NCI-H2107 (cell line): ENCODE data around the gene PLCE1.

Experiments
- DNase-seq: peaks from one replicate; lab custom pipeline; 2025; lab: John Stamatoyannopoulos, UW

Gene PLCE1

GRCh38 chr10:93994438-93994801 is 689 bp downstream of the PLCE1 start:
- DNase-seq: no peak

DNA sequence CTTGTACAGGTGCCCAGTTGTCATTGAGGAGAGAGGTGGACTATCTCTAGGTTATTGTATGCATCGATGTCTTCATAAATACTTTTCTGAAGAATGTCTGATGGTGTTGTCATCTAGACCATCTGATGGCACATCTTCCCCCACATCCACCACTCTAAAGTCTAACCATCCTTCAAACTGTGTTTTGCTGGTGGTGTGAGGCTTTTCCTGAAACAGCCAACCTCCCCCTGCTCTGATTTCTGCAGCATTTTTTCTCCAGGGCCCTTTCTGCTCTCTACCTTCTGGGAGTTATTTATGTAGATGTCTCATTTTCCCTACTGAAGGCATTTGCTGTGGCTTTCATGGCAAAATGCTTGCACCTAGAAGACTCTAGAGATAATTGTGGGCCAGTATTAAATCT is 1.5 kb downstream of the PLCE1 start:
- DNase-seq: no peak

GRCh38 chr10:93995598-93996271 is 2.0 kb downstream of the PLCE1 start:
- no peak for DNase-seq

DNA sequence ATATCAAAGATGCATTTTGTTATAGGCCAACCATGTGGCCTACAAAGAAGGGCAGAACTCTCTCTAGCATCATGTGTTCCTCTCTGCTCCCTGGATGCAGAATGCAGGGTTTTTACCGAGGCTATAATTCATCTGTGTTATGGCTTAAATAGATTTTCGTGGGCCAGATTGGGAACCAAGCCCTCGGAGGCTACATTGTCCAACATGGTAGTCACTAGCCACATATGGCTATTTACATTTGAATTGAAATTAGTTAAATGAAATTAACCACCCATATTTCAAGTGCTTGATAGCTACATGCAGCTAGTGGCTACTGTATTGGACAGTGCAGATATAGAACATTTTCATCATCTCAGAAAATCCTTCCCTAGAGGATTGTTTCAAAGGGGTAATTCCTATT is 2.8 kb downstream of the PLCE1 start:
- DNase-seq: no peak

DNA sequence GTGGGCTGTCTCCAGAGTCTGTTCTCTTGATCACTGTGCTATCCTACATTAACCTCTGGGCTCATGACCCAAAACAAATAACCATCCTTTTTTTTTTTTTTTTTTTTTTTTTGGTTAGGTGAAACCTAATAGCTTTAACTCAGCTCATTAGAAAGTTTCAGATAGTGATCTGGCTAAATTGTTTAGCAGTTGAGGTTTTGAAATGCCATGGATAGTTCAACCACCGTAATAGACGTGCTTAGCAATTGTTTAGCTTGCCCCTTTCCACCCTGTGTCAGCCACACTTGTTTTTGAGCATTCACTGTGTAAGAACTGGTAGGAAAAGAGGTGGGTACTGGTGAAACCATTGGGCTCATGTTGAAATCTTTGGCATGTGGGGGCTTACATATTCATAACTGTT is 3.8 kb downstream of the PLCE1 start:
- DNase-seq: no peak

- DNase-seq: no peak
Observed at GRCh38 chr10:93999401-93999851, 5.7 kb downstream of the PLCE1 start.

DNA sequence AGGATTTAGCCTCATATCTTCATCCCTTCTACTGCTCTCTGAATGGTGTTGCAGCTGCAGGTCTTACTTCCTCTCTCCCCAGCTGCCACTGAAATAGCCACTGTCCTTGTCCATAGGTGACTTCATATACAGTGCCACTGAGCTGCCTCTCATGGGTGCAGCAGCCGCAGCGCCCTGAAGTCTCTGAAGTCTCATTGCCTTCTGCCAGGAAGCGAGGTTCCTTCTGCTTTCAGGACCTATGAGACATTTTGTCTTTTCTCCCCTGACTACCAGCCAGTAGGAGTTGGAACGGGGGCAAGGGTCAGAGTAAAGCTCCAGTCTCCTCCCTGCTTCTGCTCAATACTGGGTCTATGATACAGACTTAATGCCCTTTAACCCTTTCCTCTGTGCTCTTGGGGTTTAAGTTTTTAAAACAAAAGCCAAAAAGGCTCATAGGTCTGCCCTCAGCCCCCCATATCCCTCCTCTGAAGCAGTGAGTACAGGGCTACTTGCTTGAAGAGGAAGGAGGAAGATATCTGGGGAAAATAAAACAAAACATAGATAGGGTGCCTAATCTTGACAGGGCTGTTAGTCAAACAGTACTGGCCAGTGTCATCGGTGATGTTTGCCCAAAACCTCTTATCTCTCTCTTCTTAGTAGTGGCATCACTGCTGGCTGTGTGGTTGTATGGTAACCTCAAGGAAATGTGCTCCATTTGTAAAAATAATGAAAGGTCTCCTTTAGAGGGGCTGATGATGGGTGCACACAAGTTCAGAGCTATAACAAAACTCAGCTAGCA is 7.1 kb downstream of the PLCE1 start:
- DNase-seq: no peak

- DNase-seq: no peak
Observed at GRCh38 chr10:94001416-94001810, 7.7 kb downstream of the PLCE1 start.

DNA sequence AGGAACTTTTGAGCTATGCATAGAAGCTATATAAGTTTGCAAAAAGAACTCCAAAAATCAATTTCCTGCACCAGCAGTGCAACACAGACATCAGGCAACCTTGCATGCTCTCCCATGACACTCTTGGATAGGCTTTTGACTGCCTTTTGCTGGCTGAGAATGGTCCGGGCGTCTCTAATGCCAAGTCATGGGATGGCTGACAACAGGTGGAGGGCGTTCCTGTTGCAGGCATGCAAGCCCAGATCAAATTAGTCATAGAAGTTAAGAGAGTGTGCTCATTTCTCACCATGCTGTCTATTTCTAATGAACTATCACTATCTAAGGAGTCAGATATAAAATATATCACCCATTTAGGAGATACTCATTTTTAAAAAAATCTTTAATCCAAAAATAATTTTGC is 8.4 kb downstream of the PLCE1 start:
- DNase-seq: no peak

GRCh38 chr10:94003488-94003887 is 9.8 kb downstream of the PLCE1 start:
- no peak for DNase-seq

- no peak for DNase-seq
Observed at GRCh38 chr10:94005050-94005449, 11.3 kb downstream of the PLCE1 start.

- no peak for DNase-seq
Observed at GRCh38 chr10:94006591-94007550, 13.1 kb downstream of the PLCE1 start.

DNA sequence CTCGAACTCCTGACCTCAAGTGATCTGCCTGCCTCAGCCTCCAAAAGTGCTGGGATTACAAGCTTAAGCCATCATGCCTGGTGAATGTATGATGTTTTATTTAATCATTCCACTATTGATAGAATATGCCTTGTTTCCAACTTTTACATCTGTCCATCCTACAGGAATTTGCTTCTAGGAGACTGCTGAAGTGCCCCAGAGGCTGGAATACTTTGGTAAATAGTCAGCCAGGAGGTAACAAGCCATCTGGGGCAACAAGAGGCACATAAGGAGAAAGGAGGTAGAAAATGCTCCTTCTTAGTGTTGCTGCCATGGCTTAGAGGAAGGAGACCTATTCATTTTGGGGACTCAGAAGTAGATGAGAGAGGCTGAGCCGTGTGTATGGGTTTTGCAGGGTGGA is 14.8 kb downstream of the PLCE1 start:
- DNase-seq: no peak

DNA sequence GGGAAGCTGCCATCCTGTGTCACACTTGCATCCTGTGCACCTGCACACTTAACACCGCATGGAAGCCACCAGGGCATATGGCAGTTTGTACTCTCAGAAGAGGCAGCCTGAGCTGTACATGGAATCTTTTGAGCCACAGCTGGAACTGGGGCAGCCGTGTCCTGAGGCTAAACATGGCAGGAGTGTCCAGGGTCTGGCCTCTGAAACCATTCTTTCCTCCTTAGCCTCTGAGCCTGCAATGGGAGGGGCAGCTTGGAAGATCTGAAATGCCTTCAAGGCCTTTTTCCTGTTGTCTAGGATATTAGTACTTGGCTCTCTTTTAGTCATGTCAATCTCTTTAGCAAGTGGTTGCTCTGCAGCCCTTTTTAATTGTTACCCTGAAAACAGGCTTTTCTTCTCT is 16.4 kb downstream of the PLCE1 start:
- no peak for DNase-seq

- no peak for DNase-seq
Observed at GRCh38 chr10:94010886-94011285, 17.2 kb downstream of the PLCE1 start.

DNA sequence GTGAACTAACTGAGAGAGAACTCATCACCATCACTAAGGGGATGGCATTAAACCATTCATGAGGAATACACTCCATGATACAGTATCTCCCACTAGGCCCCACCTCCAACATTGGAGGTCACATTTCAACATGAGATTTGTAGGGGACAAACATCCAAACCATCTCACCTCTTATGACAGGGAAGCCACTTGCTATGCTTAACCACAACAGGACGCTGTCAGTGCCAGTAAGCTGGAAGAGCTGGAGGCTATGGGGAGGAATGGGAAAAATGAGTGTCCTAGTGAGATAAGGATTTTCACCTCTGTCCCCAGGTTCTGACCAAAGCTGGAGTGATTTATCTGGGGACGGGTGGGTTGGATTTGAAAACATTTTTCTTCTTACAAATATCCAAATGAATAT is 17.6 kb downstream of the PLCE1 start:
- DNase-seq: no peak

GRCh38 chr10:94012834-94013233 is 19.1 kb downstream of the PLCE1 start:
- DNase-seq: no peak

GRCh38 chr10:94013331-94013760 is 19.6 kb downstream of the PLCE1 start:
- no peak for DNase-seq

DNA sequence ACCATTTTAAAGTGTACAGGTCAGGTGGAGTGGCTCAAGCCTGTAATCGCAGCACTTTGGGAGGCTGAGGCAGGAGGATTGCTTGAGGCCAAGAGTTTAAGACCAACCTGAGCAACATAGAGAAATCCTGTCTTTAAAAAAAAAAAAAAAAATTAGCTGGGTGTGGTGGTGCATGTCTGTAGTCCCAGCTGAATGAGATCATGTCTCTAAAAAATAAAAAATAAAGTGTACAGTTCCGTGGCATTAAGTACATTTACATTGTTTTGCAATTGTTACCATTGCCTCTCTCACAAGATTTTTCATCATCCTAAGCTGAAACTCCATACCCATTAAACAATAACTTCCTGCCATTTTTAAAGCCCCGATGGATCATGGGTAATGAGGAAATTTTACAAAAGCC is 20.6 kb downstream of the PLCE1 start:
- no peak for DNase-seq

DNA sequence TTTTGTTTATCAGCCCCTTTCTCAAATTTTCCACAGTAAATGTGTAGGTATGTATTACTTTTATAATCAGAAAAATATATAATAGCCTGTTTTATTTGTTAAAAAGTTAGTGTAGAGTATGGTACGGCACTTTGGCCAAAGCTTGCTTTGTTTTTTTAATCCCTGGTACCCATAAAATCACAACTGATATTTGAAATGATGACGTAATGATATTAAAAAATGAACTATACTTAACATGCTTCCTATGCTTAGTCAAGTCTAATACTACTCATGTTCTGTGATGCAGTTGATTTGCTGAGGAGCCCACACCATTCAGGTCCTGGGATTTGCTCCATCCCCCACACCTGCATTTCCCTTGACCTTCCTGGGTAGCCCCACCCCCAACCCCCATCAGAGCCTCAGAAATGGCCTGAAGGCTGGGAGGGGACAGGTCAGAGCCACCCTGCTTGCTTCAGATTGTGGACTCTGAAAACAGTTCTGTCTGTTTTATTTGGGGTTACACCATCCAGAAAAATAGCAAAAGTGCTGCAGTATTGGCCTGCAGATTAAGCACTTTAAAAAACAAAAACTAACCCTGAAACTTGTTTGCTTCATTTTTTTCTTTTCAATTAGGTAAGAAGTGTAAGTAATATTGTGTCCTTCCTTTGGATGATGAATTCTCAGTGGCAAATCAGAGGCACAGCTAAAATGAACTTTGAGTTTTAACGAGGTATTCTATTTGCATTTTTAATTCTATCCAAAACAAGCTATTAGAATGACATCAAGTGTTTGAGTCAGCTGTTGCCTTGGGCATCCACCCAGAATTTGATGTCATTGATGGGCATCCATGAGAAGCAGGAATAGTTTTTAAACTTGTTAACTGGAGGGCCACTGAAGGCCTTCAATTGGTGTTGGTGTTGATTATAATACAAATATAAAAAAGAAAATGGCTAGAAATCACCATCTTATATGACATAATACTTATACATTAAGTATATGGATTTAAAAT is 23.3 kb downstream of the PLCE1 start:
- DNase-seq: no peak

DNA sequence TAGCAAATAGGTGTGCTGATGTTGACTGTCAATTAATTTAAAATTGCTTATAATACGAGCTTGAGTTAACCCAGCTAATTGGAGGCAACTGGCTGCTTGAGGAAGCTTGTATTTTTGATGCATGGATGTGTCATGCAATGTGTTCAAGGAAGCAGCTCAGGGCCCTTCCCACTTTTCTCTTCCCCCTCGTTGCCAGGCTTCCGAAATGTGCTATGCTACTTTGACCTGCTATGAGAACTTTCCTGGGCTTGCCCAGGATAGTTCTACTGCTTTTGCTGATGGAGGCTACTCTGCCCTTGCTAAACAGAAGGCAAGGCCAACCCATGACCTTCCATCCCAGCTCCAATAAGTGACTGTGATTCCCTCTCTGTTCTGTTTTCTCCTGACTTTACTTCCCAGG is 24.4 kb downstream of the PLCE1 start:
- DNase-seq: no peak
